ENCODE results near the gene BCKDK. TPM values are rescaled to one million over a fixed set of nuclear protein-coding genes. Genes with fewer than 3 reads are reported as not detected.

BCKDK gene
- polyA plus RNA-seq, 3 donors, result 76.5 to 93.5 (median 90.8) TPM

- Histone ChIP-seq H2AFZ (ENCODE audit: insufficient read depth, low read depth, low read length, poor library complexity, severe bottlenecking) (no peak within 1 kb of the TSS), H3K4me3 (replicated peaks in 1 of 3; ENCODE audit: low read depth in 2 of 3, low read length in 3 of 3) (peak within 1 kb of the TSS; percentile 61 to 91 (median 79)), H3K27me3 (ENCODE audit: control insufficient read depth in 2 of 2, insufficient read depth in 2 of 2, low read length in 2 of 2) (no peaks in the 10 kb centered on the region), H3K79me2 (ENCODE audit: insufficient read depth, low read length) (peaks cover 55% of the 10 kb centered on the region), H4K20me1 (ENCODE audit: insufficient read depth, low read length) (no peaks in the 10 kb centered on the region), H3K4me1 (ENCODE audit: control insufficient read depth in 1 of 2, insufficient read depth in 2 of 2, low read length in 2 of 2) (peaks cover 55 to 66% of the 10 kb centered on the region in 2 donors), H3K27ac (ENCODE audit: low read depth in 1 of 2, low read length in 2 of 2) (peak within 1 kb of the TSS; percentile 97 to 99), H3K9me3 (replicated peaks in 1 of 2; ENCODE audit: control insufficient read depth in 1 of 2, insufficient read depth in 1 of 2, low read length in 2 of 2) (no peaks in the 10 kb centered on the region), H3K9ac (ENCODE audit: insufficient read depth, low read length, poor library complexity, severe bottlenecking) (peak within 1 kb of the TSS; percentile 80), H3K4me2 (replicated peaks; ENCODE audit: extremely low read depth, low read length, poor library complexity, severe bottlenecking) (peak within 1 kb of the TSS; percentile 90), H3K36me3 (replicated peaks in 1 of 2; ENCODE audit: control insufficient read depth in 1 of 2, insufficient read depth in 2 of 2, low read length in 2 of 2) (peaks cover 26 to 41% of the 10 kb centered on the region in 2 donors)
- TF ChIP-seq, protein P1, sequence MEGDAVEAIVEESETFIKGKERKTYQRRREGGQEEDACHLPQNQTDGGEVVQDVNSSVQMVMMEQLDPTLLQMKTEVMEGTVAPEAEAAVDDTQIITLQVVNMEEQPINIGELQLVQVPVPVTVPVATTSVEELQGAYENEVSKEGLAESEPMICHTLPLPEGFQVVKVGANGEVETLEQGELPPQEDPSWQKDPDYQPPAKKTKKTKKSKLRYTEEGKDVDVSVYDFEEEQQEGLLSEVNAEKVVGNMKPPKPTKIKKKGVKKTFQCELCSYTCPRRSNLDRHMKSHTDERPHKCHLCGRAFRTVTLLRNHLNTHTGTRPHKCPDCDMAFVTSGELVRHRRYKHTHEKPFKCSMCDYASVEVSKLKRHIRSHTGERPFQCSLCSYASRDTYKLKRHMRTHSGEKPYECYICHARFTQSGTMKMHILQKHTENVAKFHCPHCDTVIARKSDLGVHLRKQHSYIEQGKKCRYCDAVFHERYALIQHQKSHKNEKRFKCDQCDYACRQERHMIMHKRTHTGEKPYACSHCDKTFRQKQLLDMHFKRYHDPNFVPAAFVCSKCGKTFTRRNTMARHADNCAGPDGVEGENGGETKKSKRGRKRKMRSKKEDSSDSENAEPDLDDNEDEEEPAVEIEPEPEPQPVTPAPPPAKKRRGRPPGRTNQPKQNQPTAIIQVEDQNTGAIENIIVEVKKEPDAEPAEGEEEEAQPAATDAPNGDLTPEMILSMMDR (IDR thresholded peaks at IDR 0.05), result no peak
- peaks cover 36 to 49% of the 10 kb centered on the region in 2 donors for H3K36me3 Mint-ChIP-seq
- 0% methylated on average over 46 of the region's 68 CpGs for WGBS (ENCODE audit: insufficient coverage)
- intact Hi-C loops (cut with micrococcal nuclease), result loop anchor here (1.0 to 10.0 kb wide), 7 partner anchors 12 to 757 kb away; partner anchors contain the start of genes ARMC5 (in 1 of the 2), ITGAX (in 1 of the 2) and ZNF267 (in 1 of the 2)
- H3K27ac Mint-ChIP-seq, result peak within 1 kb of the TSS; percentile 97 to 100 (median 100)
- peaks cover 54% of the 10 kb centered on the region for H3K4me1 Mint-ChIP-seq
- peaks cover 0 to 3% (median 0%) of the 10 kb centered on the region in 7 donors for H3K9me3 Mint-ChIP-seq
- DNase-seq, result peak; percentile 96 to 99 (median 97)
- peaks cover 0 to 2% (median 0%) of the 10 kb centered on the region in 3 donors for H3K27me3 Mint-ChIP-seq (ENCODE audit: low read depth in 3 of 3)
- peak within 1 kb of the TSS; percentile 91 for H3K4me3 Mint-ChIP-seq
These were observed 9.4 kb downstream of the BCKDK start, which contains the start of gene KAT8 for GRCh38 chr16:31117384-31118222. Gene KAT8 (plus strand): TSS chr16:31117664. CDS start chr16:31117682, 18 bp downstream.

Data from CD14-positive monocyte (primary cell).